Vagina (tissue), 2 donors: ENCODE results near the gene TLNRD1.

ENCODE experiments used
- POLR2AphosphoS5 ChIP-seq, 2 donors: sonication (generic); formaldehyde crosslinking; IDR thresholded peaks; one replicate each; pipeline ENCODE4 v1.9.0; 2017; ENCODE audit warnings: antibody characterized with exemption in 2 of 2, mild to moderate bottlenecking in 2 of 2, low read depth in 1 of 2; ENCODE audit not compliant: insufficient read depth in 1 of 2
- TF ChIP-seq, protein P1 (sequence below), 3 experiments: fragments of 450-650 bp in 2 of 3; fragments of 200-600 bp in 1 of 3; sonication (generic) in 1 of 3; IDR thresholded peaks; one replicate each; pipeline ENCODE4 v1.5.1; 2017 to 2019; ENCODE audit warnings: antibody characterized with exemption in 3 of 3, mild to moderate bottlenecking in 2 of 3, moderate library complexity in 2 of 3

DNA sequence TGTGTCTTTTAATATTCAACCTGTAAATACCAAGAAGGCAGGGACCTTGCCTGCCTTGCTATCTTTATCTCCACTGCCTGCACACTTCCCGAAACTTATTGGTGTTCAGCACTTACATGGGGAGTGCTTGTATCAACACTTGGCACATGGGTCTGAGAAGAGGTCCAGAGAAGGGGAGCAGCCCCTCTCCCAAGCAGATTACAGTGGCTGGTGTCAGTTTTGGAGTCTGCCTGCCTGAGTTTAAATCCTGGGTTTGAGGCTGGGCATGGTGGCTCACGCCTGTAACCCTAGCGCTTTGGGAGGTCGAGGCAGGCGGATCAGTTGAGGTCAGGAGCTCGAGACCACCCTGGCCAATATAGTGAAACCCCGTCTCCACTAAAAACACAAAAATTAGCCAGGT lies 31.4 kb upstream of the TLNRD1 start:
- TF ChIP-seq, protein P1, sequence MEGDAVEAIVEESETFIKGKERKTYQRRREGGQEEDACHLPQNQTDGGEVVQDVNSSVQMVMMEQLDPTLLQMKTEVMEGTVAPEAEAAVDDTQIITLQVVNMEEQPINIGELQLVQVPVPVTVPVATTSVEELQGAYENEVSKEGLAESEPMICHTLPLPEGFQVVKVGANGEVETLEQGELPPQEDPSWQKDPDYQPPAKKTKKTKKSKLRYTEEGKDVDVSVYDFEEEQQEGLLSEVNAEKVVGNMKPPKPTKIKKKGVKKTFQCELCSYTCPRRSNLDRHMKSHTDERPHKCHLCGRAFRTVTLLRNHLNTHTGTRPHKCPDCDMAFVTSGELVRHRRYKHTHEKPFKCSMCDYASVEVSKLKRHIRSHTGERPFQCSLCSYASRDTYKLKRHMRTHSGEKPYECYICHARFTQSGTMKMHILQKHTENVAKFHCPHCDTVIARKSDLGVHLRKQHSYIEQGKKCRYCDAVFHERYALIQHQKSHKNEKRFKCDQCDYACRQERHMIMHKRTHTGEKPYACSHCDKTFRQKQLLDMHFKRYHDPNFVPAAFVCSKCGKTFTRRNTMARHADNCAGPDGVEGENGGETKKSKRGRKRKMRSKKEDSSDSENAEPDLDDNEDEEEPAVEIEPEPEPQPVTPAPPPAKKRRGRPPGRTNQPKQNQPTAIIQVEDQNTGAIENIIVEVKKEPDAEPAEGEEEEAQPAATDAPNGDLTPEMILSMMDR (IDR thresholded peaks at IDR 0.05), result no peak
- TF ChIP-seq POLR2AphosphoS5 (IDR thresholded peaks at IDR 0.05; ENCODE audit: insufficient read depth in 1 of 2, low read depth in 1 of 2), result no peak
